T-cell (primary cell): Measurements from ENCODE around the gene SLC51B. TPM values are rescaled to one million over a fixed set of nuclear protein-coding genes. Genes with fewer than 3 reads are reported as not detected.
"Not testable (repeated sequence)": the region's sequence is repeated elsewhere in the genome, so short reads cannot be mapped to it uniquely, and the experiment has no call there.

Source experiments
- ATAC-seq, 4 experiments: fragments of 200-7000 bp in 3 of 4; fragments of 150-1000 bp in 1 of 4; cut with Tn5 transposase; replicated peaks in 1 of 4; 1 replicate in 3 of 4; 2 replicates in 1 of 4; pipeline ENCODE4 v1.10.0; 2021; ENCODE audit warnings: moderate library complexity in 3 of 4, mild to moderate bottlenecking in 2 of 4, moderate number of reproducible peaks in 1 of 4
- CTCF ChIA-PET, 2 donors: fragments of 300-600 bp; sonication (Branson Sonifier 250); formaldehyde crosslinking; loops; one replicate each; lab custom pipeline; 2022; ENCODE audit warnings: antibody characterized with exemption in 2 of 2; lab: Charles Lee
- POLR2A ChIA-PET, 2 donors: fragments of 300-600 bp; sonication (Branson Sonifier 250); formaldehyde crosslinking; loops; one replicate each; lab custom pipeline; 2022; ENCODE audit warnings: antibody characterized with exemption in 2 of 2; lab: Charles Lee
- DNase-seq, 35 experiments: peaks; one replicate each; pipeline versions ENCODE4 v3.0.0 to v3.0.0-alpha.2; 2013 to 2023
- H3K27ac ChIP-seq: one replicate; pipeline ENCODE4 v1.5.1; 2013; ENCODE audit warnings: low read length
- H3K27me3 ChIP-seq, 2 experiments: replicated peaks in 1 of 2; 1 replicate in 1 of 2; 2 replicates in 1 of 2; pipeline versions ENCODE4 v1.6.1 to v1.7.0; 2013; ENCODE audit warnings: low read length in 1 of 2, mixed read lengths in 1 of 2; ENCODE audit not compliant: control insufficient read depth in 2 of 2, insufficient read depth in 2 of 2; ENCODE audit errors: extremely low read depth in 1 of 2
- H3K36me3 ChIP-seq, 2 donors: 1 replicate in 1 of 2; 2 replicates in 1 of 2; pipeline versions ENCODE4 v1.6.1 to v1.7.0; 2013; ENCODE audit warnings: low read length in 1 of 2; ENCODE audit not compliant: control insufficient read depth in 2 of 2, insufficient read depth in 1 of 2; ENCODE audit errors: extremely low read depth in 1 of 2
- H3K4me1 ChIP-seq, 2 experiments: 1 replicate in 1 of 2; 2 replicates in 1 of 2; pipeline versions ENCODE4 v1.6.1 to v1.7.0; 2013; ENCODE audit warnings: low read length in 2 of 2, mixed read lengths in 1 of 2; ENCODE audit not compliant: insufficient read depth in 2 of 2, control insufficient read depth in 1 of 2; ENCODE audit errors: extremely low read depth in 1 of 2
- H3K4me3 ChIP-seq, 2 donors: 1 replicate in 1 of 2; 2 replicates in 1 of 2; pipeline versions ENCODE4 v1.5.1 to v1.7.0; 2013; ENCODE audit warnings: mild to moderate bottlenecking in 2 of 2, low read length in 1 of 2, moderate library complexity in 1 of 2; ENCODE audit not compliant: control insufficient read depth in 1 of 2; ENCODE audit errors: extremely low read depth in 1 of 2
- H3K9me3 ChIP-seq: 2 replicates; pipeline ENCODE4 v1.7.0; 2013
- H3K27ac Mint-ChIP-seq, 2 donors: one replicate each; pipeline ENCODE4 v1.8.0; 2020 to 2021; ENCODE audit warnings: mild to moderate bottlenecking in 2 of 2, mixed read lengths in 2 of 2
- H3K27me3 Mint-ChIP-seq, 2 donors: one replicate each; pipeline ENCODE4 v1.8.0; 2021 to 2022; ENCODE audit warnings: mixed read lengths in 2 of 2
- H3K36me3 Mint-ChIP-seq: one replicate; pipeline ENCODE4 v1.8.0; 2021; ENCODE audit warnings: mixed read lengths
- H3K4me1 Mint-ChIP-seq, 3 donors: one replicate each; pipeline ENCODE4 v1.8.0; 2020 to 2022; ENCODE audit warnings: mixed read lengths in 3 of 3, mild to moderate bottlenecking in 1 of 3
- H3K4me3 Mint-ChIP-seq, 3 donors: one replicate each; pipeline ENCODE4 v1.8.0; 2020 to 2022; ENCODE audit warnings: mild to moderate bottlenecking in 3 of 3, mixed read lengths in 3 of 3, moderate library complexity in 3 of 3
- H3K9me3 Mint-ChIP-seq, 3 donors: one replicate each; pipeline ENCODE4 v1.8.0; 2020 to 2022; ENCODE audit warnings: mixed read lengths in 3 of 3
- WGBS: methylation state at CpG from one replicate; pipeline ENCODE4 v1.1.5; 2013; ENCODE audit warnings: missing lambda C conversion rate; ENCODE audit not compliant: insufficient coverage; 5-methylcytosine and 5-hydroxymethylcytosine counted together
- total RNA-seq, 35 experiments: library from RNA in 6 of 35; stranded (reverse) in 6 of 35; fragments of 120-200 nt in 1 of 35; gene quantifications; one replicate each; pipeline versions ENCODE4 v1.2.1 to v1.2.4 and lab custom pipeline; 2013 to 2026

Gene SLC51B
- total RNA-seq, 5 donors from 2014 or later (not counting 1 experiment from before 2014, with no cell fraction given), result not detected

GRCh38 chr15:65044218-65044617 lies 969 bp upstream of the SLC51B start:
- H3K27ac ChIP-seq, H3K36me3 Mint-ChIP-seq, H3K36me3 ChIP-seq, H3K4me1 ChIP-seq, DNase-seq, H3K4me3 Mint-ChIP-seq, POLR2A ChIA-PET, H3K9me3 ChIP-seq, ATAC-seq, H3K27ac Mint-ChIP-seq, H3K27me3 ChIP-seq, H3K4me1 Mint-ChIP-seq, H3K27me3 Mint-ChIP-seq, H3K4me3 ChIP-seq, CTCF ChIA-PET, H3K9me3 Mint-ChIP-seq: not testable (repeated sequence)
- WGBS, result no CpG with 5 or more reads among the region's 5 CpGs

- H3K27ac Mint-ChIP-seq, result no peak overlapping the region
- no peaks in the 10 kb centered on the region for H3K36me3 Mint-ChIP-seq
These were observed 3.1 kb downstream of the SLC51B start for GRCh38 chr15:65048241-65048640.

GRCh38 chr15:65049418-65049840 lies 4.2 kb downstream of the SLC51B start:
- ChIA-PET CTCF (no interaction called here), POLR2A (interaction anchor here in 1 of 2 donors (0.7 kb wide), 1 partner anchor 67 kb away, joined by 4 read pairs; no protein-coding TSS in a partner anchor)
- Mint-ChIP-seq H3K4me3 (peak overlapping the region; percentile 63 to 73 (median 65)), H3K4me1 (peaks cover 12 to 16% (median 14%) of the 10 kb centered on the region in 3 donors), H3K27me3 (peaks cover 0 to 3% of the 10 kb centered on the region in 2 donors), H3K36me3 (no peaks in the 10 kb centered on the region), H3K9me3 (no peaks in the 10 kb centered on the region), H3K27ac (no peak overlapping the region)
- DNase-seq (peak; percentile 51 to 94 (median 82)), ATAC-seq (peak; percentile 95 to 100 (median 98))
- Histone ChIP-seq H3K27me3 (peaks cover 0 to 11% of the 10 kb centered on the region in 2 experiments), H3K4me3 (peak overlapping the region; percentile 36 to 60), H3K9me3 (no peaks in the 10 kb centered on the region), H3K27ac (no peak overlapping the region), H3K4me1 (peaks cover 2 to 10% of the 10 kb centered on the region in 2 experiments), H3K36me3 (no peaks in the 10 kb centered on the region)
- WGBS, result 9% methylated on average over 10 of the region's 19 CpGs

More at GRCh38 chr15:65048241-65048640, 3.1 kb downstream of the SLC51B start:
- H3K27ac ChIP-seq, result no peak overlapping the region
- H3K27me3 ChIP-seq, result peaks cover 0 to 11% of the 10 kb centered on the region in 2 experiments
- H3K4me1 ChIP-seq, result peaks cover 2 to 10% of the 10 kb centered on the region in 2 experiments
- H3K36me3 ChIP-seq, result no peaks in the 10 kb centered on the region
- peaks cover 12 to 16% (median 14%) of the 10 kb centered on the region in 3 donors for H3K4me1 Mint-ChIP-seq
- 60% methylated on average over 1 of the region's 2 CpGs for WGBS
- no peak overlapping the region for H3K4me3 Mint-ChIP-seq
- no peak for DNase-seq
- no peak overlapping the region for H3K4me3 ChIP-seq
- H3K27me3 Mint-ChIP-seq, result peaks cover 0 to 3% of the 10 kb centered on the region in 2 donors
- H3K9me3 Mint-ChIP-seq, result no peaks in the 10 kb centered on the region
- no peaks in the 10 kb centered on the region for H3K9me3 ChIP-seq
- ATAC-seq, result no peak
- ChIA-PET POLR2A (no interaction called here), CTCF (interaction anchor here in 1 of 2 donors (0.6 to 0.7 kb wide), 2 partner anchors 17 to 52 kb away, joined by 3 to 6 read pairs; no protein-coding TSS in a partner anchor)

- CTCF ChIA-PET, result no interaction called here
These were observed 5.1 kb downstream of the SLC51B start for GRCh38 chr15:65050270-65050669.

GRCh38 chr15:65051266-65051665 lies 6.1 kb downstream of the SLC51B start:
- Mint-ChIP-seq H3K4me3 (no peak overlapping the region), H3K27me3 (no peaks in the 10 kb centered on the region), H3K4me1 (peaks cover 12 to 18% (median 14%) of the 10 kb centered on the region in 3 donors), H3K9me3 (no peaks in the 10 kb centered on the region), H3K36me3 (no peaks in the 10 kb centered on the region), H3K27ac (no peak overlapping the region)
- 95% methylated on average over 2 of the region's 2 CpGs for WGBS
- ChIA-PET CTCF (no interaction called here), POLR2A (no interaction called here)
- Histone ChIP-seq H3K9me3 (no peaks in the 10 kb centered on the region), H3K36me3 (peaks cover 0 to 3% of the 10 kb centered on the region in 2 donors), H3K4me3 (no peak overlapping the region), H3K4me1 (peaks cover 2 to 10% of the 10 kb centered on the region in 2 experiments), H3K27me3 (peaks cover 0 to 13% of the 10 kb centered on the region in 2 experiments), H3K27ac (no peak overlapping the region)
- ATAC-seq, result no peak
- no peak for DNase-seq

More at GRCh38 chr15:65050270-65050669, 5.1 kb downstream of the SLC51B start:
- peaks cover 12 to 16% (median 14%) of the 10 kb centered on the region in 3 donors for H3K4me1 Mint-ChIP-seq
- no peaks in the 10 kb centered on the region for H3K9me3 ChIP-seq
- H3K27me3 ChIP-seq, result peaks cover 0 to 10% of the 10 kb centered on the region in 2 experiments
- no peaks in the 10 kb centered on the region for H3K9me3 Mint-ChIP-seq
- POLR2A ChIA-PET, result no interaction called here
- H3K27me3 Mint-ChIP-seq, result peaks cover 0 to 3% of the 10 kb centered on the region in 2 donors
- peaks cover 2 to 10% of the 10 kb centered on the region in 2 experiments for H3K4me1 ChIP-seq
- no CpG with 5 or more reads among the region's 4 CpGs for WGBS
- H3K36me3 ChIP-seq, result peaks cover 0 to 3% of the 10 kb centered on the region in 2 donors
- H3K4me3 ChIP-seq, result no peak overlapping the region
- ATAC-seq, result no peak
- no peak overlapping the region for H3K27ac ChIP-seq
- no peaks in the 10 kb centered on the region for H3K36me3 Mint-ChIP-seq
- H3K4me3 Mint-ChIP-seq, result peak overlapping the region in 1 of 3 donors; percentile 73
- no peak for DNase-seq
- H3K27ac Mint-ChIP-seq, result no peak overlapping the region

- H3K27me3 ChIP-seq, result peaks cover 0 to 12% of the 10 kb centered on the region in 2 experiments
- ATAC-seq (no peak), DNase-seq (no peak)
- H3K27ac ChIP-seq, result no peak overlapping the region
- no peak overlapping the region for H3K27ac Mint-ChIP-seq
- CTCF ChIA-PET, result interaction anchor here (0.7 kb wide), 3 partner anchors 19 to 64 kb away, joined by 3 to 9 read pairs (median 3); no protein-coding TSS in a partner anchor
- H3K27me3 Mint-ChIP-seq, result peaks cover 0 to 2% of the 10 kb centered on the region in 2 donors
- no peaks in the 10 kb centered on the region for H3K9me3 ChIP-seq
- peaks cover 12 to 18% (median 14%) of the 10 kb centered on the region in 3 donors for H3K4me1 Mint-ChIP-seq
- no peak overlapping the region for H3K4me3 ChIP-seq
- peaks cover 0 to 3% of the 10 kb centered on the region in 2 donors for H3K36me3 ChIP-seq
- H3K9me3 Mint-ChIP-seq, result no peaks in the 10 kb centered on the region
- H3K36me3 Mint-ChIP-seq, result no peaks in the 10 kb centered on the region
- peaks cover 2 to 10% of the 10 kb centered on the region in 2 experiments for H3K4me1 ChIP-seq
- POLR2A ChIA-PET, result interaction anchor here in 1 of 2 donors (0.7 kb wide), 1 partner anchor 32 kb away, joined by 8 read pairs; no protein-coding TSS in a partner anchor
- no CpG with 5 or more reads among the region's 2 CpGs for WGBS
- no peak overlapping the region for H3K4me3 Mint-ChIP-seq
These were observed 7.8 kb downstream of the SLC51B start for GRCh38 chr15:65052956-65053355.
